HepG2 (cell line): ENCODE results near the gene OSBPL10. TPM values are rescaled to one million over a fixed set of nuclear protein-coding genes. Genes with fewer than 3 reads are reported as not detected.

Source experiments
- BCL6 ChIP-seq: IDR thresholded peaks from 2 replicates; pipeline ENCODE4 v1.6.1; 2016; ENCODE audit warnings: missing genetic modification reagents, missing compliant biosample characterization
- CSRNP1 ChIP-seq: sonication (generic); formaldehyde crosslinking; IDR thresholded peaks from 2 replicates; pipeline ENCODE4 v1.8.1; 2023; ENCODE audit warnings: mild to moderate bottlenecking, missing genetic modification reagents
- ELF4 ChIP-seq: sonication (generic); formaldehyde crosslinking; IDR thresholded peaks from 2 replicates; pipeline ENCODE4 v1.5.0; 2020; ENCODE audit warnings: missing genetic modification reagents, mild to moderate bottlenecking, moderate library complexity, borderline replicate concordance
- ETS1 ChIP-seq: sonication (generic); formaldehyde crosslinking; IDR thresholded peaks from 2 replicates; pipeline ENCODE4 v1.4.0; 2020; ENCODE audit warnings: missing genetic modification reagents
- FUBP1 ChIP-seq: sonication (generic); formaldehyde crosslinking; IDR thresholded peaks from 2 replicates; pipeline ENCODE4 v1.5.1; 2020; ENCODE audit warnings: missing genetic modification reagents, mild to moderate bottlenecking, borderline replicate concordance
- GABPA ChIP-seq, 2 experiments: IDR thresholded peaks; 2 replicates each; pipeline ENCODE4 v1.6.1; 2011 to 2016; ENCODE audit warnings: low read depth in 2 of 2, low read length in 1 of 2, missing biosample characterization in 1 of 2, missing genetic modification characterization in 1 of 2
- HNRNPL ChIP-seq: fragments of 200-400 bp; formaldehyde crosslinking; IDR thresholded peaks from 2 replicates; pipeline ENCODE4 v1.6.1; 2017; ENCODE audit warnings: mild to moderate bottlenecking, low read depth, low read length
- JUNB ChIP-seq: sonication (generic); formaldehyde crosslinking; IDR thresholded peaks from 2 replicates; pipeline ENCODE4 v1.8.0; 2022; ENCODE audit warnings: missing genetic modification reagents, mild to moderate bottlenecking, borderline replicate concordance
- MAFF ChIP-seq: IDR thresholded peaks from 2 replicates; pipeline ENCODE4 v1.6.1; 2011; ENCODE audit warnings: low read depth, low read length, improper control_type of control experiment
- NCOR1 ChIP-seq: fragments of 200-600 bp; sonication (generic); IDR thresholded peaks from 2 replicates; pipeline ENCODE4 v1.7.0; 2017; ENCODE audit warnings: antibody characterized with exemption, low read length, borderline replicate concordance
- NFATC3 ChIP-seq: sonication (generic); formaldehyde crosslinking; IDR thresholded peaks from 2 replicates; pipeline ENCODE4 v1.5.1; 2020; ENCODE audit warnings: mild to moderate bottlenecking, missing genetic modification reagents
- SALL2 ChIP-seq: sonication (generic); formaldehyde crosslinking; IDR thresholded peaks from 2 replicates; pipeline ENCODE4 v1.8.1; 2023; ENCODE audit warnings: mild to moderate bottlenecking, missing genetic modification reagents, inconsistent platforms
- SRSF9 ChIP-seq: fragments of 200-400 bp; formaldehyde crosslinking; IDR thresholded peaks from 2 replicates; pipeline ENCODE4 v1.6.1; 2018; ENCODE audit warnings: borderline replicate concordance, mild to moderate bottlenecking, low read depth, low read length; ENCODE audit not compliant: insufficient read depth, poor library complexity, severe bottlenecking
- TFE3 ChIP-seq: IDR thresholded peaks from 2 replicates; pipeline ENCODE4 v1.6.1; 2016
- XRCC5 ChIP-seq: fragments of 200-400 bp; formaldehyde crosslinking; optimal IDR thresholded peaks from 2 replicates; pipeline ENCODE3; 2017; ENCODE audit warnings: mild to moderate bottlenecking, low read length
- ZFP90 ChIP-seq: sonication (generic); formaldehyde crosslinking; IDR thresholded peaks from 2 replicates; pipeline ENCODE4 v1.8.0; 2022; ENCODE audit warnings: missing genetic modification reagents, mild to moderate bottlenecking, inconsistent platforms, borderline replicate concordance
- ZNF276 ChIP-seq: sonication (generic); formaldehyde crosslinking; IDR thresholded peaks from 2 replicates; pipeline ENCODE4 v1.4.0; 2020; ENCODE audit warnings: mild to moderate bottlenecking, low read depth, missing genetic modification reagents
- ZNF749 ChIP-seq: sonication (generic); formaldehyde crosslinking; IDR thresholded peaks from 2 replicates; pipeline ENCODE4 v1.8.0; 2022; ENCODE audit warnings: mild to moderate bottlenecking, missing genetic modification reagents, moderate library complexity, borderline replicate concordance
- ZSCAN9 ChIP-seq: IDR thresholded peaks from 2 replicates; pipeline ENCODE4 v1.6.1; 2016; ENCODE audit warnings: borderline replicate concordance
- polyA plus RNA-seq, 8 experiments: library from polyadenylated mRNA; depleted of rRNA in 3 of 8; stranded (reverse) in 7 of 8; unstranded in 1 of 8; fragments of >200 nt; fragmentation: Illumina TruSeq in 4 of 8; extraction: Trizol in 4 of 8; gene quantifications; 2 replicates each; pipeline versions ENCODE4 v1.2.1 to v1.2.3, GENCODE V29; 2011 to 2016; ENCODE audit warnings: low read depth in 4 of 8, missing spikeins in 1 of 8, mixed read lengths in 1 of 8; ENCODE audit not compliant: insufficient read depth in 1 of 8
- total RNA-seq, 5 experiments: library from RNA; depleted of rRNA; stranded (reverse); fragments of >200 nt; fragmentation: Illumina TruSeq; extraction: Trizol; gene quantifications; 2 replicates each; pipeline ENCODE4 v1.2.3, GENCODE V29; 2016; ENCODE audit warnings: low read depth in 1 of 5
- TF ChIP-seq, protein P1 (sequence below): sonication (generic); formaldehyde crosslinking; IDR thresholded peaks from 2 replicates; pipeline ENCODE4 v1.4.0; 2020; ENCODE audit warnings: missing genetic modification reagents; ENCODE audit errors: not compliant biosample characterization

The OSBPL10 gene
- total and polyA plus RNA-seq, 2 of the 13 experiments (the other 11 are each of a cell fraction or from before 2014, with no cell fraction given): 10.3 to 28.6 TPM

GRCh38 chr3:31960793-31961431 lies 20.1 kb downstream of the OSBPL10 start (continued):
- TF ChIP-seq ETS1 (CRISPR knock-in tag): no peak
- peak; percentile 32; the same call in 1 of the 2 replicates for TF ChIP-seq NCOR1
- no peak for TF ChIP-seq NFATC3 (CRISPR knock-in tag)
- TF ChIP-seq TFE3 (CRISPR knock-in tag): peak; percentile 64
- no peak for TF ChIP-seq SRSF9
- no peak for TF ChIP-seq ZNF749 (CRISPR knock-in tag)
- no peak for TF ChIP-seq GABPA (IDR thresholded peaks at IDR 0.05; ENCODE audit: low read depth, low read length)
- no peak for TF ChIP-seq GABPA (CRISPR knock-in tag; IDR thresholded peaks at IDR 0.05; ENCODE audit: low read depth)
- TF ChIP-seq ZNF276 (CRISPR knock-in tag): no peak
- TF ChIP-seq CSRNP1 (CRISPR knock-in tag): no peak
- TF ChIP-seq XRCC5: peak; percentile 20
- no peak for TF ChIP-seq SALL2 (CRISPR knock-in tag)
- no peak for TF ChIP-seq BCL6
- TF ChIP-seq ELF4: no peak
- no peak for TF ChIP-seq MAFF
- no peak for TF ChIP-seq FUBP1 (CRISPR knock-in tag)
- 0 out of 2 replicates have a peak, but pooled peaks have one; percentile 2 for TF ChIP-seq ZFP90 (CRISPR knock-in tag)
- no peak for TF ChIP-seq HNRNPL
- no peak for TF ChIP-seq ZSCAN9 (CRISPR knock-in tag)
- TF ChIP-seq JUNB: no peak
- TF ChIP-seq, protein P1, sequence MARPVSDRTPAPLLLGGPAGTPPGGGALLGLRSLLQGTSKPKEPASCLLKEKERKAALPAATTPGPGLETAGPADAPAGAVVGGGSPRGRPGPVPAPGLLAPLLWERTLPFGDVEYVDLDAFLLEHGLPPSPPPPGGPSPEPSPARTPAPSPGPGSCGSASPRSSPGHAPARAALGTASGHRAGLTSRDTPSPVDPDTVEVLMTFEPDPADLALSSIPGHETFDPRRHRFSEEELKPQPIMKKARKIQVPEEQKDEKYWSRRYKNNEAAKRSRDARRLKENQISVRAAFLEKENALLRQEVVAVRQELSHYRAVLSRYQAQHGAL: no peak
